ENCODE results near the gene MYO6.

Gene MYO6

GRCh38 chr6:75770844-75771243 is 21.8 kb downstream of the MYO6 start:
- no peak for DNase-seq

DNA sequence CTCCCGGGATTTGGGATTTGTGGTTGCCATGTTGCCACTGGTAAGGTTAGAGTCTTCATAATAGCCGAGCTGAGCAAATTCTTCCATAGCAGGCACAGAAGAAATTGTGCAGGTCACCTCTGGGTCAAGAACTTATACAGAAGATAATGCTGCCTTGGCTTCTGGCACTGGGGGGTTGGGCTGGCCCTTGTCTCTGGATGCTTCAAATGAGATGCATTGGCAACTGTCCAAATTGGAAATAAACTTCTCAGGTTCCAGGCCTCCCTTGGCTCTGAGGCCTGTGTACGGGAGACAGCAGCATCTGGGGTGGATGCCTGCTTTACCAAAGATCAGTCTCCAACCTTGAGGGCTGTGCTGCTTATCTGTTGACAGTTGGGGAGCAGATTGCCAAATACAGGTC is 26.2 kb downstream of the MYO6 start:
- DNase-seq: peak; percentile 7

DNA sequence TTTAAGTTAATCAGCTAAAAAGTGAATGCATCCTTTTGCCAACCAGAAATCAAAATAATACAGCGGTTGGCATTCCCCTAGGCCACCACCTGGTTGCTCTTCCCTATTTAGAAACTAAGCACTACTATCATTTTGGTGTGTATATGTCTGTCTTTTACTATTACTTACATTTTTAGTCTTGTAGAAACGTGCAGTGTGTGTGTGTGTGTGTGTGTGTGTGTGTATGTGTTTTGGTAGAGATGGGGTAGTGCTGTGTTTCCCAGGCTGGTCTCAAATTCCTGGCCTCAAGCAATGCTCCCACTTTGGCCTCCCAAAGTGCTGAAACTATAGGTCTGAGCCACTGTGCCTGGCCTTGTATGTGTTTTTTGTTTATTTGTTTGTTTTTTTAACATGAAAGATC is 27.4 kb downstream of the MYO6 start:
- no peak for DNase-seq

- DNase-seq: no peak
Observed at GRCh38 chr6:75778757-75779156, 29.7 kb downstream of the MYO6 start.

- DNase-seq: no peak
Observed at GRCh38 chr6:75786152-75786551, 37.1 kb downstream of the MYO6 start.

- DNase-seq: no peak
Observed at GRCh38 chr6:75788894-75789293, 39.9 kb downstream of the MYO6 start.

DNA sequence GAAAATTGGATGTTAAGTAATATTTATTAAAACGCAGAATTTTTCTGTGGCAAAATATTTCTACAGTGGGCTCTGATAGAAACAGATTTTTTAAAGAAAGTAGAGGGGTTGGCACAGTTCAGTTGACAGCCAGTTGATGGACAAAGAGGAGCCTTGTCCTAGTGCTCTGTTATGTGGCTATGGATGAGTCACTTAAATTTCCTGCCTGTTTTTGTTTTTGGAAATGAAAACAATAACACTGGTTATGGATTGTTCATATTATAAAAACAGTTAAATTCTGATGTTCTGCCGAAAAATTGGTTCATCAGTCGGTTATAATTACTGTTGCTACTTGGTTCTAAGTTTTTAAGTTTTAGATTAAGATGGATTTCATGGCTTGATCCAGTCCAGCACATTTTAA is 42.8 kb downstream of the MYO6 start:
- no peak for DNase-seq

GRCh38 chr6:75794351-75794846 is 45.4 kb downstream of the MYO6 start:
- no peak for DNase-seq

DNA sequence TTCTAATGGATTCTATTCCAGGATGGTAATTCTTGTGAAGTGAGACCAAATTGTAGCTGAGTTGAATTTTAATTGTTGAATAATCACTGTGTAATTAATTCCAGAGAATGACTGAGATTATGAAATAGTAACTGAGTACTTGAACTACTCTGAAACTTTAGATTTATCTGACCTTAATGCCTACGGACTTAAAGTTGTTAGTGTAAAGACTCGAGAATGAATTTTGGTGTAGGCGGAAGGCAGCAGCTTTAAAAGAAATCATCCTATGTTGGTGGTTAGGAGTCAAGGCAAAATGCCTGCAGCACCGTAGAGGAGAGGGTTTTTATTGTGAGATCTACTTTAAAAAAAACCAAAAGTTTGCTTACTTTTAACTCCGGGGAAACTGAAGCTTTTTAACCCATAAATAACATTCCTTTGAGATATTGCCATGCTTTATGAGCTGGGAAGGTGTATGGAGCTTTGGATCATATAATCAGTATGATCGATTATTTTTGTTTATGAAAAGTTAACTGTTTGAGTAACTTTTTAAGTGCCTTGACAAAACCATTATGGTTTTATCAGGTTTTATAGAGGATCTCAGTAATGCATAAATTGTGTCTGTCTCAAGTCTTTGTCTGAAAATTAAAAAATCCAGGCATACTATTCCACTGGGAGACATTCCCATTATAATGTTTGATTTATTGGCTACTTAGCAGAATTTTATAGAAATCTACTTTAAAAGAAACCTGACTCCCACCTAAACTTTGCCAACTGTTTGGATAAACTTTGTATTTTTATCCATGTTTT is 46.1 kb downstream of the MYO6 start:
- DNase-seq: no peak

GRCh38 chr6:75796723-75797122 is 47.7 kb downstream of the MYO6 start:
- DNase-seq: no peak

DNA sequence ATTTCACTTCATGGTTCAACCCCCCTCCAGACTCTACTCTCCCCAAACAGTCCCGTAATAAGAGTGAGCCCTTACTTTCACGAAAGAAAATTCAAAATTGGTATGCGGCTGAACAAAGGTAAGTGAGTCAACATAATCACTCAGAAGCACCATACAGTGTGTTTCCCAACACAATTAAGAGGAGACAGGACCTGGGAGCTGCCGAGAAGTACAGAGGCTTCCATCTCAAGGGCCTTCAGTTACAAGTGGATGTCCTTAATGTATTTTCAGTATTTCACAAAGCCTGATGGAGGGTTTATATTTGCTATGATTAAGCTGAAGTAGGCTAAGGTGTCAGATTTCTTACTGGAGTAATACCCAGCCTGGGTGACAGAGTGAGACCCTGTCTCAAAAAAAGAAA is 51.1 kb downstream of the MYO6 start:
- peak; percentile 84 for DNase-seq

GRCh38 chr6:75800708-75801505 is 51.9 kb downstream of the MYO6 start:
- DNase-seq: no peak

DNA sequence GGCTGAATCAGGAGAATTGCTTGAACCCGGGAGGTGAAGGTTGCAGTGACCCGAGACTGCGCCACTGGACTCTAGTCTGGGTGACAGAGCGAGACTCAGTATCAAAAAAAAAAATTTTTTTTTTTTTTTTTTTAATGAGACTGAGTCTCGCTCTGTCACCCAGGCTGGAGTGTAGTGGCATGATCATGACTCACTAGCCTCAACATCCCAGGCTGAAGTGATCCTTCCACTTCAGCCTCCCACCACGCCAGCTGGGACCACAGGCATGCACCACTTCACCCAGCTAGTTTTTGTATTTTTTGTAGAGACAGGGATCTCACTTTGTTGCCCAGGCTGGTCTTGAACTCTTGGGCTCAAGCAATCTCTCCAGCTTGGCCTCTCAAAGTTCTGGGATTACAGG is 53.3 kb downstream of the MYO6 start:
- no peak for DNase-seq

DNA sequence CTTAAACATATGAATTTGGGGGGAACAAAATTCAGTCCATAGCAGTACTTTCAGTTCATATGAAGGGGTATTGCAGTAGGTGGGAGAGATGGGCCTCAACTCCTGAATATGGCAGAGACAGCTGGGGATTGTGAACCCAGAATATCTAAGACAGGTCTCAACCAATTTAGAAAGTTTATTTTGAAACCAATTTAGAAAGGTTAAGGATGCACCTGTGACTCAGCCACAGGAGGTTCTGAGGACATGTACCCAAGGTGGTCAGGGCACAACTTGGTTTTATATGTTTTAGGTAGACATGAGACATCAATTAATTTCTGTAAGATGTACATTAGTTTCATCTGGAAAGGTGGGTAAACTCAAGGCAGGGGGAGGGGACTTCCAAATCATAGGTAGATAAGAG is 59.5 kb downstream of the MYO6 start:
- DNase-seq: no peak

DNA sequence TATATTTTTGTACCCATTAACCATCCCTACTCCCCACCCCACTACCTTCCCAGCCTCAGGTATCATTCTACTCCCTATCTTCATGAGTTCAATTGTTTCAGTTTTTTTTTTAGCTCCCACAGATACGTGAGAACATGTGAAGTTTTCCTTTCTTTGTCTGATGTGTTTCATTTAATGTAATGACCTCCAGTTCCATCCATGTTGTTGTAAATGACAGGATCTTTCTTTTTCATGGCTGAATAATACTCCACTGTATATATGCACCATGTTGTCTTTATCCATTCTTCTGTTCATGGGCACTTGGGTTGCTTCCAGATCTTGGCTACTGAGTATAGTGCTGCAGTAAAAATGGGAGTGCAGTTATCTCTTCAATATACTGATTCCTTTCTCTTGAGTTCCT is 63.5 kb downstream of the MYO6 start:
- no peak for DNase-seq

GRCh38 chr6:75813476-75814250 is 64.6 kb downstream of the MYO6 start:
- DNase-seq: no peak

GRCh38 chr6:75815756-75816155 is 66.7 kb downstream of the MYO6 start:
- DNase-seq: no peak

GRCh38 chr6:75818098-75818855 is 69.2 kb downstream of the MYO6 start:
- DNase-seq: no peak

- no peak for DNase-seq
Observed at GRCh38 chr6:75819776-75820487, 70.9 kb downstream of the MYO6 start.

- no peak for DNase-seq
Observed at GRCh38 chr6:75824160-75824559, 75.1 kb downstream of the MYO6 start.

DNA sequence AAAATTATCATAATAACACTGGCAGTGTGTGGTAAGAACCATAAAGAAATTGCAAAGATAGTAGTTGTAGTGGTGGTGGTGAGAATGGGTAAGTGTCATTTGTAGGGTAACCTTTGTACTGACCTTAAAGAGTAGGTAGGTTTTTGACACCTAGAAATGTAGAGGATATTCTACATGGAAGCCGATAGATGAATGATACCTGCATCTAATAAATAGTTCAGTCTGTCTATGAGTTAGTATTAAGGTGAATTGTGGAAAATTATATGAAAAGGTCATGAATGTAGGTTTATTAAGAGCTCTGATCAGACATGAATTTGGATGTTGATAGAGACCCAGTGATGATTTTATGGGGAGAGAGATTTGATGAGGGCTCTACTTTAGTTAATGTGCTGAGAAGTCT is 78.1 kb downstream of the MYO6 start:
- DNase-seq: no peak
